ENCODE measurements around the gene CNTN4.
A peak's percentile ranks its signal among the peaks of the same experiment; 100 is the strongest.

Gene CNTN4

GRCh38 chr3:2944628-2945027 is 846.0 kb downstream of the CNTN4 start:
- no peaks in the 10 kb centered on the region for H3K79me2 ChIP-seq (ENCODE audit: low read length)
- DNase-seq: peak; percentile 66
- H3K9me2 ChIP-seq (replicated peaks; ENCODE audit: insufficient read depth, low read length): no peaks in the 10 kb centered on the region
- no peak overlapping the region for H3K9ac ChIP-seq (ENCODE audit: low read length)
- no peaks in the 10 kb centered on the region for H4K20me1 ChIP-seq (ENCODE audit: insufficient read depth, low read length)
- TF ChIP-seq EZH2 (optimal IDR thresholded peaks at IDR 0.05; ENCODE audit: low read depth, low read length) (no peak), EZH2phosphoT487 (IDR thresholded peaks at IDR 0.05; ENCODE audit: low read length) (no peak)
- TF ChIP-seq, protein P1, sequence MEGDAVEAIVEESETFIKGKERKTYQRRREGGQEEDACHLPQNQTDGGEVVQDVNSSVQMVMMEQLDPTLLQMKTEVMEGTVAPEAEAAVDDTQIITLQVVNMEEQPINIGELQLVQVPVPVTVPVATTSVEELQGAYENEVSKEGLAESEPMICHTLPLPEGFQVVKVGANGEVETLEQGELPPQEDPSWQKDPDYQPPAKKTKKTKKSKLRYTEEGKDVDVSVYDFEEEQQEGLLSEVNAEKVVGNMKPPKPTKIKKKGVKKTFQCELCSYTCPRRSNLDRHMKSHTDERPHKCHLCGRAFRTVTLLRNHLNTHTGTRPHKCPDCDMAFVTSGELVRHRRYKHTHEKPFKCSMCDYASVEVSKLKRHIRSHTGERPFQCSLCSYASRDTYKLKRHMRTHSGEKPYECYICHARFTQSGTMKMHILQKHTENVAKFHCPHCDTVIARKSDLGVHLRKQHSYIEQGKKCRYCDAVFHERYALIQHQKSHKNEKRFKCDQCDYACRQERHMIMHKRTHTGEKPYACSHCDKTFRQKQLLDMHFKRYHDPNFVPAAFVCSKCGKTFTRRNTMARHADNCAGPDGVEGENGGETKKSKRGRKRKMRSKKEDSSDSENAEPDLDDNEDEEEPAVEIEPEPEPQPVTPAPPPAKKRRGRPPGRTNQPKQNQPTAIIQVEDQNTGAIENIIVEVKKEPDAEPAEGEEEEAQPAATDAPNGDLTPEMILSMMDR (IDR thresholded peaks at IDR 0.05; ENCODE audit: low read length): no peak
- H3K27ac ChIP-seq (ENCODE audit: low read length): peak overlapping the region; percentile 50; the same call in 1 of the 2 replicates
- H3K9me3 ChIP-seq (replicated peaks; ENCODE audit: insufficient read depth, low read length): no peaks in the 10 kb centered on the region
- no peak overlapping the region for H2AFZ ChIP-seq (ENCODE audit: low read length)
- peak overlapping the region; percentile 64; the same call in 1 of the 2 replicates for H3K4me2 ChIP-seq (ENCODE audit: low read depth, low read length)
- H3K27me3 ChIP-seq (replicated peaks; ENCODE audit: insufficient read depth, low read length): no peaks in the 10 kb centered on the region
- no peaks in the 10 kb centered on the region for H3K36me3 ChIP-seq (replicated peaks; ENCODE audit: insufficient read depth, low read length)
- peaks cover 32% of the 10 kb centered on the region for H3K4me1 ChIP-seq (ENCODE audit: low read length)
- no peak overlapping the region for H3K4me3 ChIP-seq (ENCODE audit: low read length)
- peaks cover 19% of the 10 kb centered on the region for H3F3A ChIP-seq (ENCODE audit: insufficient read depth, low read length)

GRCh38 chr3:2945121-2945520 is 846.5 kb downstream of the CNTN4 start:
- H3K9me2 ChIP-seq (replicated peaks; ENCODE audit: insufficient read depth, low read length): no peaks in the 10 kb centered on the region
- no peaks in the 10 kb centered on the region for H3K9me3 ChIP-seq (replicated peaks; ENCODE audit: insufficient read depth, low read length)
- H3K79me2 ChIP-seq (ENCODE audit: low read length): no peaks in the 10 kb centered on the region
- peaks cover 15% of the 10 kb centered on the region for H3F3A ChIP-seq (ENCODE audit: insufficient read depth, low read length)
- H3K36me3 ChIP-seq (replicated peaks; ENCODE audit: insufficient read depth, low read length): no peaks in the 10 kb centered on the region
- no peaks in the 10 kb centered on the region for H4K20me1 ChIP-seq (ENCODE audit: insufficient read depth, low read length)
- peak overlapping the region; percentile 50; the same call in 1 of the 2 replicates for H3K27ac ChIP-seq (ENCODE audit: low read length)
- H2AFZ ChIP-seq (ENCODE audit: low read length): no peak overlapping the region
- H3K27me3 ChIP-seq (replicated peaks; ENCODE audit: insufficient read depth, low read length): no peaks in the 10 kb centered on the region
- H3K9ac ChIP-seq (ENCODE audit: low read length): no peak overlapping the region
- H3K4me2 ChIP-seq (ENCODE audit: low read depth, low read length): peak overlapping the region; percentile 64; the same call in 1 of the 2 replicates
- no peak overlapping the region for H3K4me3 ChIP-seq (ENCODE audit: low read length)
- no peak for DNase-seq
- no peak for TF ChIP-seq EZH2 (optimal IDR thresholded peaks at IDR 0.05; ENCODE audit: low read depth, low read length)
- TF ChIP-seq, protein P1 (IDR thresholded peaks at IDR 0.05; ENCODE audit: low read length): no peak
- no peak for TF ChIP-seq EZH2phosphoT487 (IDR thresholded peaks at IDR 0.05; ENCODE audit: low read length)
- H3K4me1 ChIP-seq (ENCODE audit: low read length): peaks cover 29% of the 10 kb centered on the region

- H3K79me2 ChIP-seq (ENCODE audit: low read length): no peaks in the 10 kb centered on the region
- no peak overlapping the region for H3K9ac ChIP-seq (ENCODE audit: low read length)
- TF ChIP-seq, protein P1 (IDR thresholded peaks at IDR 0.05; ENCODE audit: low read length): no peak
- no peak for TF ChIP-seq EZH2phosphoT487 (IDR thresholded peaks at IDR 0.05; ENCODE audit: low read length)
- no peak overlapping the region for H3K4me3 ChIP-seq (ENCODE audit: low read length)
- no peaks in the 10 kb centered on the region for H4K20me1 ChIP-seq (ENCODE audit: insufficient read depth, low read length)
- no peak overlapping the region for H3K27ac ChIP-seq (ENCODE audit: low read length)
- H2AFZ ChIP-seq (ENCODE audit: low read length): no peak overlapping the region
- peaks cover 12% of the 10 kb centered on the region for H3K4me1 ChIP-seq (ENCODE audit: low read length)
- no peaks in the 10 kb centered on the region for H3K36me3 ChIP-seq (replicated peaks; ENCODE audit: insufficient read depth, low read length)
- H3F3A ChIP-seq (ENCODE audit: insufficient read depth, low read length): 0 out of 2 replicates have a peak, but pooled peaks cover 5% of the 10 kb centered on the region
- H3K4me2 ChIP-seq (ENCODE audit: low read depth, low read length): no peak overlapping the region
- H3K9me3 ChIP-seq (replicated peaks; ENCODE audit: insufficient read depth, low read length): no peaks in the 10 kb centered on the region
- no peaks in the 10 kb centered on the region for H3K9me2 ChIP-seq (replicated peaks; ENCODE audit: insufficient read depth, low read length)
- DNase-seq: no peak
- no peaks in the 10 kb centered on the region for H3K27me3 ChIP-seq (replicated peaks; ENCODE audit: insufficient read depth, low read length)
These were observed 848.9 kb downstream of the CNTN4 start for GRCh38 chr3:2947536-2947935.
